ENCODE data around the gene SGCG.

SGCG gene

DNA sequence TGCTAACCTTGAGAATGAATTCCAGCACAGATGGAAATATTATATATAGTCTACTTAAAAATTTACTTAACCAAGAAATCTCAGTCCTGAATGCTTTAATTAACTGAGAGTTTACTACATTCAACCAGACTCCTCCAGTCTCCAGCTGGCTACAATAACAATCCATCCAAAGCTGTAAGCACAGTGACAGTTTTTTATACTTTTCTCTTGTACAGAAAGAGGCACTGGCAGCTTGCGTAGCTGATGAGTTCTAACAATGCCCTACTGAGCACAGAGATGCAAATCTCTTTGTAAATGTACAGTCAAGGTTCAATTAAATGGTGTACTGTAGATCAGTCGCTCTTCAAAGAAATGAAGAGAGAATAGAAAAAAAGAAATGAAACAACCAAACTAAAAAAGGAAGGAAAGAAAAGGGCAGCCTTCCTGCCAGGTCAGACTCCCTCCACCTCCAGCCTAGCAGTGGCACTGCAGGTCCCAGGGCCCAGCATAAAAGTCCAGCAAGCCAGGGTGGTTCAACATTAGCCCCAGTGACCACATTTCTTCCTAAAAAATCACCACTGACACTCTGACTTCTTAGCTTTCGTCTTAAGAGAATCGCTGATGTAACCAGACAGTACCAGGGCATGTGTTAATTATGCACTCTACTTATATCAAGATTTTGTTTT lies 164.3 kb downstream of the SGCG start:
- DNase-seq = no peak

DNA sequence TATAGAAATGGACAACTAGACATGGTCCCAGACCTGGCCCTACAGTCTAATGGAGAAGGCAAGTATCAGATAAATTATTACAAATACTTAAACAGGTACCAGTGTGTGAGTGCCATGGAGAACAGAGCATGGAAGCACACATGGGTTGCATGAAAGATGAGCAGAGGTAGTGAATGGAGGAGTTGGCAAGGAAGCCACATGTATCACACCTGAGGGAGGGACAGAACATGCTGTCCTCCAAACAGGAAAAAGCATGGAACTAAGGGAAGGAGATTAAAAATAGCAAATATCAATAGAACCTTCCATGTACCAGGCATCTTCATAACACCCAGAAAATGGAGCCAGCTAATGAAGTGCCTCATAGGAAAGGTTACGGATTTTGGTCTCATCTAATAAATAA lies 166.8 kb downstream of the SGCG start:
- DNase-seq = no peak

DNA sequence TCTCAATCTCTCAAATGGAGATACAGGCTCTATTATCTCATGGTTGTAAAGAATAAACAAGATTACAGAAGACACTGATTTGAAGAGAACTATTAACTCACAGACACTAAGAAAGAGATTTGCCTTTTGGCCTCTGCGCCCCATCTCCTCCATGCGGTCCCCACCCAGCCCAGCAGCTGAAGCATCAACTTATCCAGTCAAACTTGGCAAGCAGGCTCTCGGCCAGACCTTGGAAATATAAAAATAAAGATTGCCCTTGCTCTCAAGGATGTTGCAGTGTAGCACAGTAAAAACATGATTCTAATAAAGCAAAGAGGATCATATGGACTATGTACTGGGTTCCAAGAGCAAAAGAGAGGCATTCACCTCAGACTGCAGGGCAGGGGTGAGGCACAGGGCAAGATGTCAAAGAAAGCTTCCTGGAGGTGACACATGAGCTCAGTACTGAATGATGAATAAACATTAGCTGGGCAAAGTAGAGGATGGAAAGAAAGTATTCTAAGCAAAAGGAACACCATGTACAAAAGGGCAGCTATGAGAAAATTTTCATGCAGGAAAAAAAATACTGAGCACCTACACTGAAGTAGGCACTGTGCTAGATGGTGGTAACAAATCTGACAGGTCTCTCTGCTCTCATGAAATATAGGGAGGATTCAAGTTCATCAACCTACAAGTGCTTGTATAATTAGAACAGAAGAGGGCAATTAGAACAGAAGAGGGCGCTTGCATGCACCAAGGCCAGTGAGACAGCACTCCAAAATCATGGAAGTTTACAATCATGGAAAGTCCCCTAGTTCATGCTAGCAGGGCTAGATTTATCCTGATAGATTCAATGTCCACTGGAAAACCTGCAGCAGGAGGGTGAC lies 167.7 kb downstream of the SGCG start:
- no peak for DNase-seq

DNA sequence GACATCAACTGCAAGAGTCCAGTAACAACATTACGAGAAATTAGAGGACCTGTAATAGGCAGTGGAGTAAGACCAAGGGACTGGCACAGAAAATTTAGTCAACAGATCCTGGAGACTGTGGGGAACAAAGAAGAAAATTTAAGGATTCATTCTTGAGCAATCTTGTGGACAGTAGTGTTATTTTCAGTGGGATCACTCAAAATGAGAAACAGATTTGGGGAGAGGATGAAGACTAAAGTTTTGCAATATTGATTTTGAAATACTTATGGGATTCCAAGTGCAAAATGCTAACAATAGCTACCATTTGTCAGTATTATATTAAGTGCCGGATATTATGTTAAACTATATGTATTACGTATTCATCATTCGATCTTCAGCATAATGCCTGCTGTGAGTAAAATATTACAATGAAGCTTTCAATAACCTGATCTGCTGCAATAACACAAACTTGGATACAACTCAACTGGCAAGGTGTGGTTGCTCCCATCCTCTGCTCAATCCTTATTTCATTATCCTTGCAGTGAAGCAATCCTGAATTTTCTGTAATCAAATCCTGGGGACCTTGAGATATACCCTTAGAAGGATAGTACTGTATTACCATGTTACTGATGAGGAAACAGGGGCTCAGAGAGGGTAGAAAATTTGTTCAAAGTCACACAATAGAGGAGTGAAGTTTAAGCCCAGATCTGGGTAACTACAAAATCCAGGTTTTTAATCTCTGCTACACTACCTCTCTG lies 168.6 kb downstream of the SGCG start:
- no peak for DNase-seq

DNA sequence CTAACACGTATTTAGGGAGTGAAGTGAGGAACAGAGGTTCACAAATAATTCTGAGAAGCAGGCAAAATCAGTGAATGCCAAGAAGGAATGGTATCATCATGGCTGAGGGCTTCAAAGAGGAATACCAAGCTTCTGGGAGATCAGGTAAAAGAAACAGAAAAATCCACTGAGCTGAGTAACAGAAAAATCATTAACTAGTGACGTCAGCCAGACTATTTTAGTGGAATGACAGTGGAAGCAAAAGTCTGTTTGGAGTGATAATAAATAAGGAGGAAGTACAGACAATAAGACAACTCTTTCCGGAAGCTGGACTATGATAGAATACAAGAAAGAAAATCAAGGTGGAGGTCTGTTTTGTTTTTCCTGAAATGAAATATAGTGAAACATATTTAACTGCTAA lies 169.2 kb downstream of the SGCG start:
- no peak for DNase-seq

DNA sequence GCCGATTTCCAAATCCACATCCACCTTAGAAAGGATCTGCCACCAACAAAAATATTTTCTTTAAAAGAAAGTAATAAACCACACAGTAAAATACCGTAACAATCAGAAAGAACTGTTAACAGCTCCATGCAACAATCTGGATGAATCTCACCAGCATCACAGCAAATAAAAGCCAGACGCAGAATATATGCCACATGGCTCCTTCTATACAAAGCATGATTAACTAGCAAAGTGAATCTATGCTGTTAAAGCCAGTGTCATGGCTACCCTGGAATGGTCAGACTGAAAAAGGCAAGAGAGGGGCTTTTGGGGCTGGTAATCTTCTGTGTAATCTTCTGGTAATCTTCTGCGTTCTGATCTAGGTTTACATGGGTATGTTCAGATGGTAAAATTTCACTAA lies 171.4 kb downstream of the SGCG start:
- no peak for DNase-seq

DNA sequence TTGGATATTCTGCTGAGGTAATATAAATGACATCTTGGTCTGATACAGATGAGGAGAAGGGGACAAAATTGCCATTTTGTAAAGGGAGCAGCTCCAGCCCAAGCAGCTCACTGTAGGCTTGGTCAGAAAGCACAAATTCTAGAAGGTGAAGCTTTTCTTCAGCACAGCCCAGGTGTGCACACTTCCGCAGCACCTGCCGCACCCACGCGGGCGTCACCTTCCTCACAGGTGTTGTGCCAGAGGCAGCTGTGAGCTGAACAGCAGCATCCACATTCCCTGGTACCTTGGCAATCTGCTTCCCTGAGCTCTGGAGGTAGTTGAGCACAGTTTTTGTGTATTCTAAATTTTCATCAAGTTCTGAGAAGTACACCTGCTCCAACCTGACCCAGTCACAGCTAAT lies 173.7 kb downstream of the SGCG start:
- no peak for DNase-seq

DNA sequence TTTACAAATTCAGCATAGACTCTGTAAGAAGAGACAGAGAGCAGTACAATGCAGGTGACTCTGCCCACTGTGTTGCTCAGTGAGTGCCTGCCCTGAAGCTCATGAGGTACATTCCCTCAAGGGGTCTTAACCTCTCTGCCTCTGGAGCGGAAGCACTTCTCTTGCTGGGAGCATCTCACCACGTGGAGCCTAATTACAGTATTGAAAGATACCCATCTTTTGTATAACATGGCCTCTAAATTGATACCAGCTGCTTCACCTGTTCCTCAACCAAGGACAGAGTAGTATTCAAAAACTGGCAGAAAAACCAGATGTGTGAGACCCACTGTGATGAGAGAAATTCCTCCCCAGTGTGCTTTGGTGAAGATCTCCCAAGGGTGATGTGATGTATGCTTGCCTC lies 175.6 kb downstream of the SGCG start:
- no peak for DNase-seq

DNA sequence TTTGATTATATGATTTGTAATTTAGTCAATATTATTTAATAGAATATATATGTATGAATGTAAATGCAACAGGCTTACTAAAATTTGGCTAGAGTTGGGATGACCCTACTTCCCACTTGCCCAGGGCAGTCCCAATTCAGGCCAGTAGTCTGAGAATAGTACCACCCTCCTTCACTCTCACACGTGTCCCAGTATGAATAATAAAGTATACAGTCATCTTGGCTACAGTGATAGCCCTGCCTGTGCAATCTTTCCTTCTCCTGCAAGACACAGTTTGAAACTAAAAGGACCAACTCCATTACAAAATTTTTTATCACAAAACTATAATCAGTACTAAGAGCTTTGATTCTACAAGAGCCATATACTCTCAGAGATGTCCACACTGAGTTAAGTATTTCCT lies 176.6 kb downstream of the SGCG start:
- DNase-seq = no peak

DNA sequence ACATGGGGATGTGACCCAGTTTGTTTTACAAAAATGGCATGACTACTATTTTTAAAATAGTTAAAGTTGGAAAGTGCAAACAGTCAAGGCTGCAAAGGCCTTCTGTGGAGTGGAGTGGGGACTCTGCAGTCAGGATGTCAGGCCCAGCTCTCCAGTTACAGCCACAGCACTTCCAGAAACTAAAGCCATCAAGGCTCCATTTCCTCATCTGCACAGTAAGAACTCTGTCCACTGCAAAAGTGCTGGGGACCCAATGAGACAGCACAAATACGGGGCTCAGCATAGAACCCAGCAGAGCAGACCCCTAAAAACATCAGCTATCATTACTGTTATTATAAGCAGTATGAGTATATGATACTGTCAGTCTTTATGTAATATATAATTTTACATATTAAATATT lies 179.1 kb downstream of the SGCG start:
- DNase-seq = no peak

DNA sequence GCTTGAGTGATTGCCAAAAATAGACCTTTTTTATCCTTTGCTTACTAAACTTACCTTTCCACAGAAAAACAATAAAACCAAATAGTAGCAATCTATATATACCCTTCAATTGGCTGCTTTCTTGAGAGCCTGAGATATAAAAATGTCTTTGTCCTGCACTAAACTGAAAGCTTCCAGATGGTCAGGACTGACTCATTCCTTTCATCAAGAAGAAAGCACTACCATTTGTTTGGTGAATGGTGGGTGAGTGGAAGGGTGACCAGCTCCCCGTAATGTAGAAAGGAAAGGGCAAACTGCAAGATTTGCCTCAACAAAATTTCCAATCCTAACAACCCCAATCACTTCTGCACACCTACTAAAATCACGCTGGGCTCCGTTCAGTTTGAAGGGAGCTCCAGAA lies 184.9 kb downstream of the SGCG start:
- no peak for DNase-seq

DNA sequence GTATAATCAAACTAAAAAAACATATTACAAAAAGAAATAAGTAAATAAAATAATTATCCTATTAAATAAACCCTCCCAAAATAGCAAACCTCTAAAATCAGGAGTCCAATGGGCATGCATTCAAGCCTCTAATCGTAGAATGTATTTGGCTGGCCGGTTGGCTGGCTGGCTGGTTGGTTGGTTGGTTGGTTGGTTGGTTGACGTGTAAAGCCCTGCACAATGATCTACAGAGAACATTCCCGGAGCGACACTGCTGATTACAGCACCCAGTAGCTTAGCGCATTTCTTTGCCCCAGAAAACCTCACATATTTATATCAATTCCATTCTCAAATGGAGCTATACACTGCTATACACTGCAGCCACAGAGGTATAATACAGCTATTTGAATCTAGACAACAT lies 187.1 kb downstream of the SGCG start:
- DNase-seq = no peak

DNA sequence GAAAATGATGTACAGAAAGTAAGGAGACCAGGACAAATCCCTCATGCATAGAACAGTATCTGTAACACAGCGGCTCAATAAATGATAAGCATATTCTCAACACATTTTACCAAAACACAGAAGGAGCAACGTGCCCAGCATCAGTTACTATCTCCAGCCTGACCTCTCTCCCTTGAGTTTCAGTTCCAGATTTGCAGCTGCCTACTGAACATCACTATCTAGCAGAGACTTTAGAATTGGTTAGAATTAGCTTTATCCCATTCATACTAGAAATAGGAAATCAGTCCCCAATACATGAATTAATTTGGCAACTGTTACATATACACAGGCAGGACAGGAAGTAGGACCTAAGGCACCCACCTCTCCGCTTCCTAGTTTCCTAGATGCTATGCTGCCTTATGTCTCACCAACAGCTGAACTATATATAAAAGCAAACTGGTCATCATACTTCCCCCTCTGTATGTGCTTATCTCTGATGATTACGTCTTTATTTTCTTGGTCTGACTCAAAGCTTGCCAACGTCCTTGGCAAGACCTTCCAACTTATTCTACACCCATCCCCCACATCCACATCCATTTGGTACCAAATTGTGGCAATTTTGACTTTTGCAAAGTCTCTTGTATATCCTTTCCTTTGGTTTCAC lies 191.6 kb downstream of the SGCG start:
- DNase-seq = no peak

Measured in activated CD4-positive, alpha-beta T cell treated with anti-CD3 and anti-CD28 coated beads, Interleukin-2, amount 50 U/mL, for 1 hour (primary cell).